Measurements from ENCODE around the gene USP15. TPM values are rescaled to one million over a fixed set of nuclear protein-coding genes. Genes with fewer than 3 reads are reported as not detected.

Gene USP15
- total RNA-seq, 1 donor from 2014 or later = 50.9 TPM

- Mint-ChIP-seq H3K27me3 (ENCODE audit: low read depth) (no peaks in the 10 kb centered on the region), H3K4me1 (no peaks in the 10 kb centered on the region), H3K9me3 (peaks cover 10% of the 10 kb centered on the region), H3K4me3 (no peak overlapping the region), H3K36me3 (no peaks in the 10 kb centered on the region), H3K27ac (no peak overlapping the region)
- TF ChIP-seq, protein P1, sequence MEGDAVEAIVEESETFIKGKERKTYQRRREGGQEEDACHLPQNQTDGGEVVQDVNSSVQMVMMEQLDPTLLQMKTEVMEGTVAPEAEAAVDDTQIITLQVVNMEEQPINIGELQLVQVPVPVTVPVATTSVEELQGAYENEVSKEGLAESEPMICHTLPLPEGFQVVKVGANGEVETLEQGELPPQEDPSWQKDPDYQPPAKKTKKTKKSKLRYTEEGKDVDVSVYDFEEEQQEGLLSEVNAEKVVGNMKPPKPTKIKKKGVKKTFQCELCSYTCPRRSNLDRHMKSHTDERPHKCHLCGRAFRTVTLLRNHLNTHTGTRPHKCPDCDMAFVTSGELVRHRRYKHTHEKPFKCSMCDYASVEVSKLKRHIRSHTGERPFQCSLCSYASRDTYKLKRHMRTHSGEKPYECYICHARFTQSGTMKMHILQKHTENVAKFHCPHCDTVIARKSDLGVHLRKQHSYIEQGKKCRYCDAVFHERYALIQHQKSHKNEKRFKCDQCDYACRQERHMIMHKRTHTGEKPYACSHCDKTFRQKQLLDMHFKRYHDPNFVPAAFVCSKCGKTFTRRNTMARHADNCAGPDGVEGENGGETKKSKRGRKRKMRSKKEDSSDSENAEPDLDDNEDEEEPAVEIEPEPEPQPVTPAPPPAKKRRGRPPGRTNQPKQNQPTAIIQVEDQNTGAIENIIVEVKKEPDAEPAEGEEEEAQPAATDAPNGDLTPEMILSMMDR (IDR thresholded peaks at IDR 0.05; ENCODE audit: unreplicated experiment) = no peak
- no peak for DNase-seq (ENCODE audit: low spot score in 2 of 2, unreplicated experiment in 2 of 2)
Observed at GRCh38 chr12:62232143-62232729, 28.0 kb upstream of the USP15 start.

- Mint-ChIP-seq H3K27me3 (ENCODE audit: low read depth) (peaks cover 4% of the 10 kb centered on the region), H3K4me1 (no peaks in the 10 kb centered on the region), H3K9me3 (peaks cover 10% of the 10 kb centered on the region), H3K27ac (no peak overlapping the region), H3K4me3 (no peak overlapping the region), H3K36me3 (no peaks in the 10 kb centered on the region)
- TF ChIP-seq, protein P1 (IDR thresholded peaks at IDR 0.05; ENCODE audit: unreplicated experiment) = no peak
- no peak for DNase-seq (ENCODE audit: low spot score in 2 of 2, unreplicated experiment in 2 of 2)
Observed at GRCh38 chr12:62233805-62234204, 26.4 kb upstream of the USP15 start.

GRCh38 chr12:62239571-62239970 lies 20.6 kb upstream of the USP15 start:
- no peak overlapping the region for H3K4me3 Mint-ChIP-seq
- no peaks in the 10 kb centered on the region for H3K4me1 Mint-ChIP-seq
- H3K9me3 Mint-ChIP-seq = peaks cover 7% of the 10 kb centered on the region
- TF ChIP-seq, protein P1 (IDR thresholded peaks at IDR 0.05; ENCODE audit: unreplicated experiment) = no peak
- no peaks in the 10 kb centered on the region for H3K36me3 Mint-ChIP-seq
- H3K27ac Mint-ChIP-seq = no peak overlapping the region
- no peak for DNase-seq (ENCODE audit: low spot score in 2 of 2, unreplicated experiment in 2 of 2)
- peaks cover 4% of the 10 kb centered on the region for H3K27me3 Mint-ChIP-seq (ENCODE audit: low read depth)

GRCh38 chr12:62247281-62248045 lies 12.7 kb upstream of the USP15 start:
- Mint-ChIP-seq H3K4me3 (no peak overlapping the region), H3K9me3 (no peaks in the 10 kb centered on the region), H3K4me1 (peaks cover 16% of the 10 kb centered on the region), H3K27ac (no peak overlapping the region), H3K36me3 (no peaks in the 10 kb centered on the region), H3K27me3 (ENCODE audit: low read depth) (no peaks in the 10 kb centered on the region)
- no peak for DNase-seq (ENCODE audit: low spot score in 2 of 2, unreplicated experiment in 2 of 2)
- TF ChIP-seq, protein P1 (IDR thresholded peaks at IDR 0.05; ENCODE audit: unreplicated experiment) = no peak

- Mint-ChIP-seq H3K4me1 (peaks cover 16% of the 10 kb centered on the region), H3K4me3 (no peak overlapping the region), H3K36me3 (peaks cover 5% of the 10 kb centered on the region), H3K27me3 (ENCODE audit: low read depth) (no peaks in the 10 kb centered on the region), H3K9me3 (no peaks in the 10 kb centered on the region), H3K27ac (no peak overlapping the region)
- TF ChIP-seq, protein P1 (IDR thresholded peaks at IDR 0.05; ENCODE audit: unreplicated experiment) = no peak
- DNase-seq (ENCODE audit: low spot score in 2 of 2, unreplicated experiment in 2 of 2) = no peak
Observed at GRCh38 chr12:62248873-62249272, 11.3 kb upstream of the USP15 start.

Measured in mesothelial cell of epicardium (in vitro differentiated cells).